ENCODE results near the gene GALE.

GRCh38 chr1:23845163-23845562 is 44.6 kb upstream of the GALE start:
- no peak for TF ChIP-seq CTCF (IDR thresholded peaks at IDR 0.05; ENCODE audit: low read length)
- TF ChIP-seq EZH2 (IDR thresholded peaks at IDR 0.05; ENCODE audit: borderline replicate concordance, low read length) = no peak

Measured in OCI-LY1 (cell line).